GM04503 (cell line): Measurements from ENCODE around the gene ZNF652.
"Not testable (repeated sequence)": the region's sequence is repeated elsewhere in the genome, so short reads cannot be mapped to it uniquely, and the experiment has no call there.

Experiments used
- DNase-seq: peaks from one replicate; pipeline ENCODE4 v3.0.0-alpha.2; 2012; ENCODE audit warnings: low read depth

ZNF652 gene

GRCh38 chr17:49361902-49362722 lies at the start of gene ZNF652:
Gene ZNF652 (minus strand): TSS chr17:49362250. CDS start chr17:49317725, 44,525 bp downstream.
- no peak for DNase-seq

- no peak for DNase-seq
Measured at GRCh38 chr17:49409066-49409465, 47.0 kb upstream of the ZNF652 start.

- DNase-seq, result no peak
Measured at GRCh38 chr17:49407981-49408501, 46.0 kb upstream of the ZNF652 start.

GRCh38 chr17:49407086-49407485 lies 45.0 kb upstream of the ZNF652 start:
- DNase-seq, result no peak

GRCh38 chr17:49406421-49407061 lies 44.5 kb upstream of the ZNF652 start:
- DNase-seq, result no peak

- DNase-seq, result no peak
Measured at GRCh38 chr17:49404906-49405305, 42.9 kb upstream of the ZNF652 start.

GRCh38 chr17:49404361-49404760 lies 42.3 kb upstream of the ZNF652 start:
- DNase-seq, result no peak

- DNase-seq, result no peak
Measured at GRCh38 chr17:49403514-49404289, 41.7 kb upstream of the ZNF652 start.

GRCh38 chr17:49402706-49403105 lies 40.7 kb upstream of the ZNF652 start:
- no peak for DNase-seq

- no peak for DNase-seq
Measured at GRCh38 chr17:49401971-49402611, 40.0 kb upstream of the ZNF652 start.

- no peak for DNase-seq
Measured at GRCh38 chr17:49399995-49400394, 37.9 kb upstream of the ZNF652 start.

GRCh38 chr17:49397586-49397985 lies 35.5 kb upstream of the ZNF652 start:
- no peak for DNase-seq

- DNase-seq, result no peak
Measured at GRCh38 chr17:49393491-49394255, 31.6 kb upstream of the ZNF652 start.

GRCh38 chr17:49390548-49391324 lies 28.7 kb upstream of the ZNF652 start:
- DNase-seq, result no peak

- not testable (repeated sequence) for DNase-seq
Measured at GRCh38 chr17:49389514-49390347, 27.7 kb upstream of the ZNF652 start.

- no peak for DNase-seq
Measured at GRCh38 chr17:49388692-49389513, 26.9 kb upstream of the ZNF652 start.

- DNase-seq, result no peak
Measured at GRCh38 chr17:49388290-49388640, 26.2 kb upstream of the ZNF652 start.

- DNase-seq, result no peak
Measured at GRCh38 chr17:49387498-49388289, 25.6 kb upstream of the ZNF652 start.
